ENCODE results near the gene MSL1. TPM values are rescaled to one million over a fixed set of nuclear protein-coding genes. Genes with fewer than 3 reads are reported as not detected.
A peak's percentile ranks its signal among the peaks of the same experiment; 100 is the strongest.

The MSL1 gene
- total and polyA plus RNA-seq, 2 of the 13 experiments (the other 11 are each of a cell fraction or from before 2014, with no cell fraction given): 63.8 to 88.5 TPM

DNA sequence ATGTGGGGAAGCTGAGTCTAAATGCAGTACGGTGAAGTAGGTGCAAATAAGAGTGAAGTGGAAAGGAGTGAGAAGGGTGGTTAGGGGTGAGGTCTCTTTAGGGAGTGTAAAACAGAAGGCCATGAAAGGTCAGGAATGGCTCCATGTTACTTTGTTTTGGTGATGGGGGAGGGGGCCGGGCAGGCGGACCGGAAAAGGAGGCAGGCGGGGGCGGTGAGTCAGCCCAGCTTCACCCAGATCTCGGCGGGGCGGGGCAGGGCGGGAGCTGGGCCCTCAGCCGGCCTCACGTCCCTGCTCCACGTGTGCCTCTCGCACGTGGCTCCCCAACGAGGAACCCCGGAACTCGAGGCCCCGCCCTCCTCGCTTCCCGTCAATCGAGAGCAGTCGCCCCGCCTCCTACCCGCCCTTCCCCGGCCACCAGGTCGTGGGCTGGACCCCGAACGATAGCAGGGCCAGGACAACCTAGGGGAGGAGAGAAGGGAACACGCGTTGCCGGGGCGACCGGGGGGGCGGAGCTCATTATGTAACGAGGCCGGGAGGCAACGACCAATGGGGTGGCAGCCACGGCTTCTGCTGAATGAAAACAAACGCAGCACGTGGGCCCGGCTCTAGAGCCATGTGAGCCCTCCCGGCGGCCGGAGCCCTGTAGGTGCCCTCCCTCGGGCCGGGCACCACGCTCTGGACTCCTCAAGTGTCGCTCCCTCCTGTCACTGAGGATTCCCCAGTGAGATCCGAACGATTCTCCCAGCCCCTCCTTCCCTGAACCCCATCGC is 22.7 kb upstream of the MSL1 start (continued):
- TF ChIP-seq NPAS2 (CRISPR knock-in tag; IDR thresholded peaks at IDR 0.05; ENCODE audit: borderline replicate concordance): peak; percentile 100
- peak; percentile 96 for TF ChIP-seq RBM22 (optimal IDR thresholded peaks at IDR 0.05; ENCODE audit: low read length)
- TF ChIP-seq, protein P1, sequence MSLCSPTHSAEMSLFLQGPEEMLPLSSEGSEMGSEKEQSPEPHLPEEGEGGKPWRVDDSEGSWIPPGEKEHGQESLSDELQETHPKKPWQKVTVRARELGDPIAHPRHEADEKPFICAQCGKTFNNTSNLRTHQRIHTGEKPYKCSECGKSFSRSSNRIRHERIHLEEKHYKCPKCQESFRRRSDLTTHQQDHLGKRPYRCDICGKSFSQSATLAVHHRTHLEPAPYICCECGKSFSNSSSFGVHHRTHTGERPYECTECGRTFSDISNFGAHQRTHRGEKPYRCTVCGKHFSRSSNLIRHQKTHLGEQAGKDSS (CRISPR knock-in tag; IDR thresholded peaks at IDR 0.05; ENCODE audit: borderline replicate concordance, low read depth): peak; percentile 65; the same call in 1 of the 2 replicates
- peak; percentile 96 for TF ChIP-seq ZNF543 (CRISPR knock-in tag; IDR thresholded peaks at IDR 0.05)
- peak; percentile 99 for TF ChIP-seq KLF6 (CRISPR knock-in tag; IDR thresholded peaks at IDR 0.05)
- no peak for TF ChIP-seq SUZ12 (IDR thresholded peaks at IDR 0.05; ENCODE audit: low read depth, low read length)
- peak; percentile 96 for TF ChIP-seq TARDBP (CRISPR knock-in tag; IDR thresholded peaks at IDR 0.05)
- peak; percentile 45; the same call in 1 of the 2 replicates for TF ChIP-seq ZBTB3 (CRISPR knock-in tag; IDR thresholded peaks at IDR 0.05; ENCODE audit: borderline replicate concordance, low read depth)
- no peak for TF ChIP-seq ZNF569 (CRISPR knock-in tag; IDR thresholded peaks at IDR 0.05; ENCODE audit: borderline replicate concordance)
- peak; percentile 98 for TF ChIP-seq KAT7 (CRISPR knock-in tag; IDR thresholded peaks at IDR 0.05; ENCODE audit: borderline replicate concordance)
- no peak for TF ChIP-seq ZNF326 (CRISPR knock-in tag; IDR thresholded peaks at IDR 0.05; ENCODE audit: borderline replicate concordance)
- TF ChIP-seq, protein P2, sequence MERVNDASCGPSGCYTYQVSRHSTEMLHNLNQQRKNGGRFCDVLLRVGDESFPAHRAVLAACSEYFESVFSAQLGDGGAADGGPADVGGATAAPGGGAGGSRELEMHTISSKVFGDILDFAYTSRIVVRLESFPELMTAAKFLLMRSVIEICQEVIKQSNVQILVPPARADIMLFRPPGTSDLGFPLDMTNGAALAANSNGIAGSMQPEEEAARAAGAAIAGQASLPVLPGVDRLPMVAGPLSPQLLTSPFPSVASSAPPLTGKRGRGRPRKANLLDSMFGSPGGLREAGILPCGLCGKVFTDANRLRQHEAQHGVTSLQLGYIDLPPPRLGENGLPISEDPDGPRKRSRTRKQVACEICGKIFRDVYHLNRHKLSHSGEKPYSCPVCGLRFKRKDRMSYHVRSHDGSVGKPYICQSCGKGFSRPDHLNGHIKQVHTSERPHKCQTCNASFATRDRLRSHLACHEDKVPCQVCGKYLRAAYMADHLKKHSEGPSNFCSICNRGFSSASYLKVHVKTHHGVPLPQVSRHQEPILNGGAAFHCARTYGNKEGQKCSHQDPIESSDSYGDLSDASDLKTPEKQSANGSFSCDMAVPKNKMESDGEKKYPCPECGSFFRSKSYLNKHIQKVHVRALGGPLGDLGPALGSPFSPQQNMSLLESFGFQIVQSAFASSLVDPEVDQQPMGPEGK (CRISPR knock-in tag; IDR thresholded peaks at IDR 0.05): peak; percentile 98
- peak; percentile 95 for TF ChIP-seq NCOA2 (CRISPR knock-in tag; IDR thresholded peaks at IDR 0.05)
- TF ChIP-seq ZSCAN31 (CRISPR knock-in tag; IDR thresholded peaks at IDR 0.05; ENCODE audit: low read depth): peak; percentile 98
- TF ChIP-seq ZNF562 (CRISPR knock-in tag; IDR thresholded peaks at IDR 0.05; ENCODE audit: borderline replicate concordance): no peak
- TF ChIP-seq, protein P3, sequence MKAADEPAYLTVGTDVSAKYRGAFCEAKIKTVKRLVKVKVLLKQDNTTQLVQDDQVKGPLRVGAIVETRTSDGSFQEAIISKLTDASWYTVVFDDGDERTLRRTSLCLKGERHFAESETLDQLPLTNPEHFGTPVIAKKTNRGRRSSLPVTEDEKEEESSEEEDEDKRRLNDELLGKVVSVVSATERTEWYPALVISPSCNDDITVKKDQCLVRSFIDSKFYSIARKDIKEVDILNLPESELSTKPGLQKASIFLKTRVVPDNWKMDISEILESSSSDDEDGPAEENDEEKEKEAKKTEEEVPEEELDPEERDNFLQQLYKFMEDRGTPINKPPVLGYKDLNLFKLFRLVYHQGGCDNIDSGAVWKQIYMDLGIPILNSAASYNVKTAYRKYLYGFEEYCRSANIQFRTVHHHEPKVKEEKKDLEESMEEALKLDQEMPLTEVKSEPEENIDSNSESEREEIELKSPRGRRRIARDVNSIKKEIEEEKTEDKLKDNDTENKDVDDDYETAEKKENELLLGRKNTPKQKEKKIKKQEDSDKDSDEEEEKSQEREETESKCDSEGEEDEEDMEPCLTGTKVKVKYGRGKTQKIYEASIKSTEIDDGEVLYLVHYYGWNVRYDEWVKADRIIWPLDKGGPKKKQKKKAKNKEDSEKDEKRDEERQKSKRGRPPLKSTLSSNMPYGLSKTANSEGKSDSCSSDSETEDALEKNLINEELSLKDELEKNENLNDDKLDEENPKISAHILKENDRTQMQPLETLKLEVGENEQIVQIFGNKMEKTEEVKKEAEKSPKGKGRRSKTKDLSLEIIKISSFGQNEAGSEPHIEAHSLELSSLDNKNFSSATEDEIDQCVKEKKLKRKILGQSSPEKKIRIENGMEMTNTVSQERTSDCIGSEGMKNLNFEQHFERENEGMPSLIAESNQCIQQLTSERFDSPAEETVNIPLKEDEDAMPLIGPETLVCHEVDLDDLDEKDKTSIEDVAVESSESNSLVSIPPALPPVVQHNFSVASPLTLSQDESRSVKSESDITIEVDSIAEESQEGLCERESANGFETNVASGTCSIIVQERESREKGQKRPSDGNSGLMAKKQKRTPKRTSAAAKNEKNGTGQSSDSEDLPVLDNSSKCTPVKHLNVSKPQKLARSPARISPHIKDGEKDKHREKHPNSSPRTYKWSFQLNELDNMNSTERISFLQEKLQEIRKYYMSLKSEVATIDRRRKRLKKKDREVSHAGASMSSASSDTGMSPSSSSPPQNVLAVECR (CRISPR knock-in tag; IDR thresholded peaks at IDR 0.05; ENCODE audit: borderline replicate concordance): peak; percentile 100
- TF ChIP-seq ZNF558 (CRISPR knock-in tag; IDR thresholded peaks at IDR 0.05; ENCODE audit: borderline replicate concordance): peak; percentile 95; the same call in 1 of the 2 replicates
- TF ChIP-seq ISX (CRISPR knock-in tag; conservative IDR thresholded peaks at IDR 0.05): no peak
- no peak for TF ChIP-seq CENPX (CRISPR knock-in tag; IDR thresholded peaks at IDR 0.05)
- TF ChIP-seq, protein P4, sequence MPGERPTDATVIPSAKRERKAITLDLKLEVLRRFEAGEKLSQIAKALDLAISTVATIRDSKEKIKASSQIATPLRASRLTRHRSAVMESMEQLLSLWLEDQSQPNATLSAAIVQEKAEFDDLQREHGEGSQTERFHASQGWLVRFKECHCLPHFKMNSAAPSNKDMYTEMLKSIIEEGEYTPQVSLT (CRISPR knock-in tag; IDR thresholded peaks at IDR 0.05; ENCODE audit: borderline replicate concordance, low read depth): peak; percentile 21; the same call in 1 of the 2 replicates
- peak; percentile 90 for TF ChIP-seq ZSCAN25 (CRISPR knock-in tag; IDR thresholded peaks at IDR 0.05)
